ENCODE data around the gene TP53INP2. TPM values are rescaled to one million over a fixed set of nuclear protein-coding genes. Genes with fewer than 3 reads are reported as not detected.

TP53INP2 gene
- total RNA-seq, 1 experiment from 2014 or later = 7.1 TPM

DNA sequence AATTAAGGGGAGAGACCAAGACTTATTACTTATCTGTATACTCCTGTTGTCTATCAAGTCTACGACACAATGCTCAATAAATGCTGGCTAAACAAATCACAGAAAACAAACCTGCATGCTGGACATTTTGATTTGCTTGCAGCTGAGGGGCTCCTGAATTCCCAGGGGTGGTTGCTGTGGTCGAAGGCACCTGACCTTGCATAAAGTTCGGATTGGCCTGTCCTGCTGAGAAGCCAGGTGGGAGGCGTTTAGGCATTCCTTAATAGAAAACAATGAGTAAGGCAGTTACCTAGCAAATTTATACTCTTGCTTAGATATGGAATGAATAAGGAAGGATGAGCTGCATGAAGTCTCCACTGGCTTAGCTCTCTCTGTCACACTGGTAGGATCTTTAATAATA lies 50.5 kb downstream of the TP53INP2 start:
- POLR2A ChIA-PET = no interaction called here
- CTCF ChIA-PET = interaction anchor here (0.9 to 1.5 kb wide), 2 partner anchors 15 to 442 kb away, joined by 3 to 4 read pairs; no protein-coding TSS in a partner anchor
- Histone ChIP-seq H3K4me2 (ENCODE audit: low read length) (no peak overlapping the region), H3K27ac (ENCODE audit: low read depth, low read length) (no peak overlapping the region), H3K79me2 (ENCODE audit: insufficient read depth, low read length) (no peaks in the 10 kb centered on the region), H3K27me3 (ENCODE audit: insufficient read depth, low read length) (no peaks in the 10 kb centered on the region), H3K36me3 (ENCODE audit: control insufficient read depth in 1 of 2, insufficient read depth in 2 of 2, low read length in 2 of 2) (peaks cover 33 to 38% of the 10 kb centered on the region in 2 experiments), H3K4me3 (replicated peaks in 1 of 2; ENCODE audit: low read depth in 1 of 2, low read length in 2 of 2) (no peak overlapping the region), H4K20me1 (ENCODE audit: insufficient read depth) (no peaks in the 10 kb centered on the region), H2AFZ (ENCODE audit: low read depth, low read length, poor library complexity, severe bottlenecking) (no peak overlapping the region), H3K9me3 (ENCODE audit: control insufficient read depth in 1 of 2, insufficient read depth in 1 of 2, low read depth in 1 of 2, low read length in 2 of 2) (no peaks in the 10 kb centered on the region), H3K9me2 (ENCODE audit: insufficient read depth) (no peaks in the 10 kb centered on the region), H3K4me1 (ENCODE audit: control insufficient read depth in 1 of 2, insufficient read depth in 2 of 2, low read length in 2 of 2) (no peaks in the 10 kb centered on the region), H3K9ac (ENCODE audit: low read length) (no peak overlapping the region)
- no peak for ATAC-seq
- RAD21 ChIA-PET (ENCODE audit: low non-redundant PET in 1 of 2, low total read pairs in 2 of 2, uncharacterized antibody in 2 of 2, unreplicated experiment in 2 of 2) = no interaction called here
- no peak for TF ChIP-seq POLR2A (IDR thresholded peaks at IDR 0.05; ENCODE audit: borderline replicate concordance, extremely low read depth, insufficient read depth, insufficient read length)
- TF ChIP-seq, protein P1, sequence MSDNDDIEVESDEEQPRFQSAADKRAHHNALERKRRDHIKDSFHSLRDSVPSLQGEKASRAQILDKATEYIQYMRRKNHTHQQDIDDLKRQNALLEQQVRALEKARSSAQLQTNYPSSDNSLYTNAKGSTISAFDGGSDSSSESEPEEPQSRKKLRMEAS (IDR thresholded peaks at IDR 0.05) = no peak
- TF ChIP-seq TCF7L2 (IDR thresholded peaks at IDR 0.05; ENCODE audit: borderline replicate concordance, extremely low read depth, insufficient read depth, insufficient read length) = no peak
- TF ChIP-seq SIN3A (IDR thresholded peaks at IDR 0.05; ENCODE audit: low read depth) = no peak
- TF ChIP-seq EZH2phosphoT487 (IDR thresholded peaks at IDR 0.05; ENCODE audit: borderline replicate concordance) = no peak
- TF ChIP-seq, protein P2, sequence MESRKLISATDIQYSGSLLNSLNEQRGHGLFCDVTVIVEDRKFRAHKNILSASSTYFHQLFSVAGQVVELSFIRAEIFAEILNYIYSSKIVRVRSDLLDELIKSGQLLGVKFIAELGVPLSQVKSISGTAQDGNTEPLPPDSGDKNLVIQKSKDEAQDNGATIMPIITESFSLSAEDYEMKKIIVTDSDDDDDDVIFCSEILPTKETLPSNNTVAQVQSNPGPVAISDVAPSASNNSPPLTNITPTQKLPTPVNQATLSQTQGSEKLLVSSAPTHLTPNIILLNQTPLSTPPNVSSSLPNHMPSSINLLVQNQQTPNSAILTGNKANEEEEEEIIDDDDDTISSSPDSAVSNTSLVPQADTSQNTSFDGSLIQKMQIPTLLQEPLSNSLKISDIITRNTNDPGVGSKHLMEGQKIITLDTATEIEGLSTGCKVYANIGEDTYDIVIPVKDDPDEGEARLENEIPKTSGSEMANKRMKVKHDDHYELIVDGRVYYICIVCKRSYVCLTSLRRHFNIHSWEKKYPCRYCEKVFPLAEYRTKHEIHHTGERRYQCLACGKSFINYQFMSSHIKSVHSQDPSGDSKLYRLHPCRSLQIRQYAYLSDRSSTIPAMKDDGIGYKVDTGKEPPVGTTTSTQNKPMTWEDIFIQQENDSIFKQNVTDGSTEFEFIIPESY (IDR thresholded peaks at IDR 0.05; ENCODE audit: extremely low read depth, insufficient replicate concordance, low read length) = no peak
- TF ChIP-seq RAD21 (IDR thresholded peaks at IDR 0.05; ENCODE audit: low read depth) = no peak
- TF ChIP-seq ZFX (IDR thresholded peaks at IDR 0.05) = no peak
- TF ChIP-seq CEBPB (IDR thresholded peaks at IDR 0.05; ENCODE audit: low read depth) = no peak
- no peak for TF ChIP-seq FOSL1 (IDR thresholded peaks at IDR 0.05; ENCODE audit: low read depth)
- no peak for TF ChIP-seq EGR1 (IDR thresholded peaks at IDR 0.05; ENCODE audit: low read depth)
- no peak for TF ChIP-seq ELF1 (IDR thresholded peaks at IDR 0.05; ENCODE audit: borderline replicate concordance, low read depth)
- no peak for TF ChIP-seq POLR2AphosphoS5 (IDR thresholded peaks at IDR 0.05; ENCODE audit: low read depth, low read length)
- TF ChIP-seq, protein P3, sequence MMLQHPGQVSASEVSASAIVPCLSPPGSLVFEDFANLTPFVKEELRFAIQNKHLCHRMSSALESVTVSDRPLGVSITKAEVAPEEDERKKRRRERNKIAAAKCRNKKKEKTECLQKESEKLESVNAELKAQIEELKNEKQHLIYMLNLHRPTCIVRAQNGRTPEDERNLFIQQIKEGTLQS (IDR thresholded peaks at IDR 0.05) = no peak
- intact Hi-C loops (cut with micrococcal nuclease) = no loop called here
- no peak for DNase-seq (ENCODE audit: low read depth, low spot score)
- no TSS peak for BruUV-seq (replicated peaks)

All from HCT116 (cell line).